ENCODE results near the gene PTPN11.

DNA sequence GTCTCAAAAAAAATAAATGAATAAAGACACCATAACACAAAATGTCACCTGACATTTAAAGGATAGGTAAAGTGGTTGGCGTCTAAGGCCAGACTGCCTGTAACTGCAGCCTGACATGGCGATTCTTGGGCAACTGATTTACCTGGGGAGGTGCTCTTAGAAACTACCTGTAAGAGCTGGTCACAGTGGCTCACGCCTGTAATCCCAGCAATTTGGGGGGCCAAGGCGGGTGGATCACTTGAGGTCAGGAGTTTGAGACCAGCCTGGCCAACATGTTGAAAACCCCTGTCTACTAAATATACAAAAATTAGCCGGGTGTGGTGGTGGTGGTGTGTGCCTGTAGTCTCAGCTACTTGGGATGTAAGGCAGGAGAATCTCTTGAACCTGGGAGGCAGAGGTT is 17.7 kb upstream of the PTPN11 start:
- no peak for TF ChIP-seq POLR2AphosphoS5 (IDR thresholded peaks at IDR 0.05; ENCODE audit: low read depth)
- TF ChIP-seq, protein P1, sequence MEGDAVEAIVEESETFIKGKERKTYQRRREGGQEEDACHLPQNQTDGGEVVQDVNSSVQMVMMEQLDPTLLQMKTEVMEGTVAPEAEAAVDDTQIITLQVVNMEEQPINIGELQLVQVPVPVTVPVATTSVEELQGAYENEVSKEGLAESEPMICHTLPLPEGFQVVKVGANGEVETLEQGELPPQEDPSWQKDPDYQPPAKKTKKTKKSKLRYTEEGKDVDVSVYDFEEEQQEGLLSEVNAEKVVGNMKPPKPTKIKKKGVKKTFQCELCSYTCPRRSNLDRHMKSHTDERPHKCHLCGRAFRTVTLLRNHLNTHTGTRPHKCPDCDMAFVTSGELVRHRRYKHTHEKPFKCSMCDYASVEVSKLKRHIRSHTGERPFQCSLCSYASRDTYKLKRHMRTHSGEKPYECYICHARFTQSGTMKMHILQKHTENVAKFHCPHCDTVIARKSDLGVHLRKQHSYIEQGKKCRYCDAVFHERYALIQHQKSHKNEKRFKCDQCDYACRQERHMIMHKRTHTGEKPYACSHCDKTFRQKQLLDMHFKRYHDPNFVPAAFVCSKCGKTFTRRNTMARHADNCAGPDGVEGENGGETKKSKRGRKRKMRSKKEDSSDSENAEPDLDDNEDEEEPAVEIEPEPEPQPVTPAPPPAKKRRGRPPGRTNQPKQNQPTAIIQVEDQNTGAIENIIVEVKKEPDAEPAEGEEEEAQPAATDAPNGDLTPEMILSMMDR (conservative IDR thresholded peaks at IDR 0.05; ENCODE audit: low read depth in 2 of 2): no peak
- no peak for TF ChIP-seq EZH2 (IDR thresholded peaks at IDR 0.05; ENCODE audit: low read depth, unreplicated experiment)
